Neural cell (in vitro differentiated cells): Measurements from ENCODE around the gene COLEC12. TPM values are rescaled to one million over a fixed set of nuclear protein-coding genes. Genes with fewer than 3 reads are reported as not detected.

Experiments used
- H2AFZ ChIP-seq: fragments of 200-600, 300-800 bp; sonication (generic), shearing (Covaris generic); 2 replicates; pipeline ENCODE4 v1.6.0; 2014; ENCODE audit warnings: low read depth, mild to moderate bottlenecking, antibody characterized with exemption, low read length, moderate library complexity
- H3F3A ChIP-seq: fragments of 200-600 bp; shearing (Covaris generic); 2 replicates; pipeline ENCODE4 v1.6.1; 2016; ENCODE audit warnings: mild to moderate bottlenecking, moderate library complexity, mixed read lengths, antibody characterized with exemption, low read length; ENCODE audit not compliant: insufficient read depth, poor library complexity, severe bottlenecking
- H3K27ac ChIP-seq: fragments of 200-600, 300-800 bp; sonication (generic), shearing (Covaris generic); 2 replicates; pipeline ENCODE4 v1.5.1; 2014; ENCODE audit warnings: mild to moderate bottlenecking, low read length, moderate library complexity
- H3K27me3 ChIP-seq: fragments of 300-800, 200-600 bp; sonication (generic), shearing (Covaris generic); 2 replicates; pipeline ENCODE4 v1.6.0; 2014; ENCODE audit warnings: mild to moderate bottlenecking, low read depth, low read length, moderate library complexity; ENCODE audit not compliant: insufficient read depth
- H3K36me3 ChIP-seq: fragments of 300-800, 200-600 bp; sonication (generic), shearing (Covaris generic); 2 replicates; pipeline ENCODE4 v1.5.1; 2014; ENCODE audit warnings: mild to moderate bottlenecking, antibody characterized with exemption, low read length, moderate library complexity; ENCODE audit not compliant: insufficient read depth
- H3K4me2 ChIP-seq: fragments of 300-800, 200-600 bp; sonication (generic), shearing (Covaris generic); 2 replicates; pipeline ENCODE4 v1.6.0; 2014; ENCODE audit warnings: mild to moderate bottlenecking, low read length
- H3K4me3 ChIP-seq: fragments of 300-800, 200-600 bp; sonication (generic), shearing (Covaris generic); 2 replicates; pipeline ENCODE4 v1.5.1; 2014; ENCODE audit warnings: mild to moderate bottlenecking, low read length, moderate library complexity
- H3K79me2 ChIP-seq: fragments of 200-600 bp; shearing (Covaris generic); replicated peaks from 2 replicates; pipeline ENCODE4 v1.6.0; 2014; ENCODE audit warnings: mild to moderate bottlenecking, low read length, moderate library complexity; ENCODE audit not compliant: insufficient read depth
- H3K9ac ChIP-seq: fragments of 300-800, 200-600 bp; sonication (generic), shearing (Covaris generic); 2 replicates; pipeline ENCODE4 v1.6.1; 2016; ENCODE audit warnings: mild to moderate bottlenecking, low read length, mixed read lengths
- H3K9me2 ChIP-seq: fragments of 200-600 bp; shearing (Covaris generic); 2 replicates; pipeline ENCODE4 v1.6.1; 2016; ENCODE audit warnings: mild to moderate bottlenecking, low read length, mixed read lengths; ENCODE audit not compliant: insufficient read depth
- H3K9me3 ChIP-seq: fragments of 200-600, 300-800 bp; sonication (generic), shearing (Covaris generic); 2 replicates; pipeline ENCODE4 v1.6.1; 2016; ENCODE audit warnings: mild to moderate bottlenecking, mixed run types, low read length, moderate library complexity, mixed read lengths
- H4K20me1 ChIP-seq: fragments of 200-600 bp; shearing (Covaris generic); 2 replicates; pipeline ENCODE4 v1.6.1; 2016; ENCODE audit warnings: mild to moderate bottlenecking, mixed run types; ENCODE audit not compliant: insufficient read depth
- EP300 ChIP-seq: fragments of 450-650 bp; conservative IDR thresholded peaks from 2 replicates; pipeline ENCODE4 v1.6.1; 2014; ENCODE audit warnings: antibody characterized with exemption, mild to moderate bottlenecking, moderate library complexity; ENCODE audit not compliant: poor library complexity, severe bottlenecking
- EZH2 ChIP-seq: fragments of 200-600, 300-800 bp; shearing (Covaris generic), sonication (generic); IDR thresholded peaks from 2 replicates; pipeline ENCODE4 v1.6.1; 2014; ENCODE audit warnings: antibody characterized with exemption, low read length, borderline replicate concordance, mild to moderate bottlenecking; ENCODE audit not compliant: insufficient read depth, poor library complexity, severe bottlenecking
- MXI1 ChIP-seq: fragments of 450-650 bp; conservative IDR thresholded peaks from 2 replicates; pipeline ENCODE4 v1.6.1; 2014; ENCODE audit warnings: antibody characterized with exemption, mild to moderate bottlenecking; ENCODE audit not compliant: poor library complexity, severe bottlenecking
- POLR2AphosphoS5 ChIP-seq: IDR thresholded peaks from 2 replicates; pipeline ENCODE4 v1.6.1; 2012
- RAD21 ChIP-seq: fragments of 450-650 bp; conservative IDR thresholded peaks from 2 replicates; pipeline ENCODE4 v1.6.1; 2014; ENCODE audit warnings: antibody characterized with exemption, mild to moderate bottlenecking, moderate library complexity
- SMC3 ChIP-seq: fragments of 450-650 bp; conservative IDR thresholded peaks from 2 replicates; pipeline ENCODE4 v1.6.1; 2014; ENCODE audit warnings: antibody characterized with exemption, mild to moderate bottlenecking, moderate library complexity; ENCODE audit not compliant: poor library complexity
- TAF1 ChIP-seq: IDR thresholded peaks from 2 replicates; pipeline ENCODE4 v1.6.1; 2012; ENCODE audit warnings: low read depth
- polyA plus RNA-seq: library from polyadenylated mRNA; depleted of rRNA; stranded (reverse); fragments of >200 nt; gene quantifications from 2 replicates; pipeline ENCODE4 v1.2.3, GENCODE V29; 2014
- TF ChIP-seq, protein P1 (sequence below): fragments of 450-650 bp; IDR thresholded peaks from 2 replicates; pipeline ENCODE4 v1.5.1; 2014; ENCODE audit warnings: antibody characterized with exemption, mild to moderate bottlenecking, moderate library complexity; ENCODE audit not compliant: poor library complexity, severe bottlenecking
- TF ChIP-seq, protein P2 (sequence below): IDR thresholded peaks from 2 replicates; pipeline ENCODE4 v1.6.1; 2012; ENCODE audit warnings: borderline replicate concordance

Gene COLEC12
- polyA plus RNA-seq, 1 donor from 2014 or later: 0.42 TPM

DNA sequence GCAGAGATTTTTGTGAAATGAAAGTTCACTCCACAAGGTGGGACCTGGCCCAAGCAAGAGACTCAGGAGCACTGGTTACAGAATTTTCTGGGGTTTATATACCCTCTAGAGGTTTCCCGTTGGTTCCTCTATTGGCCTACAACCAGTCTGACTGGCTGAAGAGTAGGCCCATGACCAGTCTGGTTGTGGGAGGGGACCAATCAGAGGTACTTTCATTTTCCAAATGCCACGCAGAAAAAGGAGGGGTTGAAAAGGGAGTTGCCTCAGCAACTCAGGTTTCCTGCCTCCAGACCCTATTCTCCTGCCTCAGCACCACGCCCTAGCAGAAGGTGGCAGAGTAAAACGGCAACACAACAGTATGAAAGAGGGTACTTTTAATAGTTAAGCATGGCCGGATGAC is 98.4 kb downstream of the COLEC12 start:
- TF ChIP-seq TAF1: no peak
- TF ChIP-seq RAD21: no peak
- TF ChIP-seq, protein P1, sequence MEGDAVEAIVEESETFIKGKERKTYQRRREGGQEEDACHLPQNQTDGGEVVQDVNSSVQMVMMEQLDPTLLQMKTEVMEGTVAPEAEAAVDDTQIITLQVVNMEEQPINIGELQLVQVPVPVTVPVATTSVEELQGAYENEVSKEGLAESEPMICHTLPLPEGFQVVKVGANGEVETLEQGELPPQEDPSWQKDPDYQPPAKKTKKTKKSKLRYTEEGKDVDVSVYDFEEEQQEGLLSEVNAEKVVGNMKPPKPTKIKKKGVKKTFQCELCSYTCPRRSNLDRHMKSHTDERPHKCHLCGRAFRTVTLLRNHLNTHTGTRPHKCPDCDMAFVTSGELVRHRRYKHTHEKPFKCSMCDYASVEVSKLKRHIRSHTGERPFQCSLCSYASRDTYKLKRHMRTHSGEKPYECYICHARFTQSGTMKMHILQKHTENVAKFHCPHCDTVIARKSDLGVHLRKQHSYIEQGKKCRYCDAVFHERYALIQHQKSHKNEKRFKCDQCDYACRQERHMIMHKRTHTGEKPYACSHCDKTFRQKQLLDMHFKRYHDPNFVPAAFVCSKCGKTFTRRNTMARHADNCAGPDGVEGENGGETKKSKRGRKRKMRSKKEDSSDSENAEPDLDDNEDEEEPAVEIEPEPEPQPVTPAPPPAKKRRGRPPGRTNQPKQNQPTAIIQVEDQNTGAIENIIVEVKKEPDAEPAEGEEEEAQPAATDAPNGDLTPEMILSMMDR: no peak
- TF ChIP-seq POLR2AphosphoS5: no peak
- Histone ChIP-seq H3K9me3 (no peaks in the 10 kb centered on the region), H3K79me2 (no peaks in the 10 kb centered on the region)

DNA sequence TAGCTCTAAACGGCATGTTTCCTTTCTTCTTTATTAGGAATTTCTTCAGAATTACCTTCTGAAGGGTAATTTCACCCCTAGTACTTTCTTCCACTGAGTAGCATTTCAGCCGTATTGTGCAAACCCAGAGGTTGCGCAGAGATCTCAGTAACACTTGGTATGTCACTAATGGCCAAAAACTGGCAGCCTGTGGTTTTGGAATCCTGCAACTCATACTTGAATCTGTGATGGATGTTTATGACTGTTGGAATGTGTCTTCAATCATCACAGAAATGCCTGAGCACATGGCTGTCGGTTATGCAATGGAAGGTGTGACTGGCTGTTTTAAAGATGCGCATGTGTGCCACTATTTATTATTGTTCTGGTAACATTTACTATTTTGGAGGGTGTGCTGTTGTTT is 100.0 kb downstream of the COLEC12 start:
- H3K9me3 ChIP-seq: no peaks in the 10 kb centered on the region
- H3K27me3 ChIP-seq: no peaks in the 10 kb centered on the region
- no peaks in the 10 kb centered on the region for H3K9me2 ChIP-seq
- H3K27ac ChIP-seq: no peak overlapping the region
- H3K9ac ChIP-seq: no peak overlapping the region
- TF ChIP-seq POLR2AphosphoS5 (no peak), EZH2 (no peak), TAF1 (no peak), RAD21 (no peak), EP300 (no peak), MXI1 (no peak), SMC3 (no peak)
- TF ChIP-seq, protein P1: no peak
- TF ChIP-seq, protein P2, sequence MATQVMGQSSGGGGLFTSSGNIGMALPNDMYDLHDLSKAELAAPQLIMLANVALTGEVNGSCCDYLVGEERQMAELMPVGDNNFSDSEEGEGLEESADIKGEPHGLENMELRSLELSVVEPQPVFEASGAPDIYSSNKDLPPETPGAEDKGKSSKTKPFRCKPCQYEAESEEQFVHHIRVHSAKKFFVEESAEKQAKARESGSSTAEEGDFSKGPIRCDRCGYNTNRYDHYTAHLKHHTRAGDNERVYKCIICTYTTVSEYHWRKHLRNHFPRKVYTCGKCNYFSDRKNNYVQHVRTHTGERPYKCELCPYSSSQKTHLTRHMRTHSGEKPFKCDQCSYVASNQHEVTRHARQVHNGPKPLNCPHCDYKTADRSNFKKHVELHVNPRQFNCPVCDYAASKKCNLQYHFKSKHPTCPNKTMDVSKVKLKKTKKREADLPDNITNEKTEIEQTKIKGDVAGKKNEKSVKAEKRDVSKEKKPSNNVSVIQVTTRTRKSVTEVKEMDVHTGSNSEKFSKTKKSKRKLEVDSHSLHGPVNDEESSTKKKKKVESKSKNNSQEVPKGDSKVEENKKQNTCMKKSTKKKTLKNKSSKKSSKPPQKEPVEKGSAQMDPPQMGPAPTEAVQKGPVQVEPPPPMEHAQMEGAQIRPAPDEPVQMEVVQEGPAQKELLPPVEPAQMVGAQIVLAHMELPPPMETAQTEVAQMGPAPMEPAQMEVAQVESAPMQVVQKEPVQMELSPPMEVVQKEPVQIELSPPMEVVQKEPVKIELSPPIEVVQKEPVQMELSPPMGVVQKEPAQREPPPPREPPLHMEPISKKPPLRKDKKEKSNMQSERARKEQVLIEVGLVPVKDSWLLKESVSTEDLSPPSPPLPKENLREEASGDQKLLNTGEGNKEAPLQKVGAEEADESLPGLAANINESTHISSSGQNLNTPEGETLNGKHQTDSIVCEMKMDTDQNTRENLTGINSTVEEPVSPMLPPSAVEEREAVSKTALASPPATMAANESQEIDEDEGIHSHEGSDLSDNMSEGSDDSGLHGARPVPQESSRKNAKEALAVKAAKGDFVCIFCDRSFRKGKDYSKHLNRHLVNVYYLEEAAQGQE: no peak
- no peaks in the 10 kb centered on the region for H3K79me2 ChIP-seq
- H3F3A ChIP-seq: no peaks in the 10 kb centered on the region
- H3K4me3 ChIP-seq: no peak overlapping the region
- no peaks in the 10 kb centered on the region for H3K36me3 ChIP-seq
- H2AFZ ChIP-seq: no peak overlapping the region
- no peaks in the 10 kb centered on the region for H4K20me1 ChIP-seq
- H3K4me2 ChIP-seq: no peak overlapping the region

More for the DNA sequence above, 98.4 kb downstream of the COLEC12 start:
- Histone ChIP-seq H3K27me3 (no peaks in the 10 kb centered on the region), H3K27ac (no peak overlapping the region), H3K36me3 (no peaks in the 10 kb centered on the region), H3K4me3 (no peak overlapping the region), H3K9me2 (no peaks in the 10 kb centered on the region), H4K20me1 (no peaks in the 10 kb centered on the region), H3K4me2 (no peak overlapping the region), H3K9ac (no peak overlapping the region), H2AFZ (no peak overlapping the region), H3F3A (no peaks in the 10 kb centered on the region)
